PFSK-1 (cell line): ENCODE measurements around the gene PALLD.

ENCODE experiments used
- POLR2AphosphoS5 ChIP-seq: IDR thresholded peaks from 2 replicates; pipeline ENCODE4 v1.6.1; 2012; ENCODE audit warnings: low read depth, mild to moderate bottlenecking, control low read depth, low read length, moderate library complexity
- REST ChIP-seq, 2 experiments: IDR thresholded peaks; 2 replicates each; pipeline versions ENCODE4 v1.6.1 to v1.8.0; 2011 to 2012; ENCODE audit warnings: low read depth in 2 of 2, low read length in 2 of 2, control low read depth in 1 of 2, inconsistent platforms in 1 of 2, mild to moderate bottlenecking in 1 of 2, moderate library complexity in 1 of 2; ENCODE audit not compliant: insufficient read depth in 1 of 2
- SIN3A ChIP-seq: IDR thresholded peaks from 2 replicates; pipeline ENCODE4 v1.6.1; 2012; ENCODE audit warnings: mild to moderate bottlenecking, low read length, moderate library complexity, borderline replicate concordance; ENCODE audit not compliant: insufficient read depth

DNA sequence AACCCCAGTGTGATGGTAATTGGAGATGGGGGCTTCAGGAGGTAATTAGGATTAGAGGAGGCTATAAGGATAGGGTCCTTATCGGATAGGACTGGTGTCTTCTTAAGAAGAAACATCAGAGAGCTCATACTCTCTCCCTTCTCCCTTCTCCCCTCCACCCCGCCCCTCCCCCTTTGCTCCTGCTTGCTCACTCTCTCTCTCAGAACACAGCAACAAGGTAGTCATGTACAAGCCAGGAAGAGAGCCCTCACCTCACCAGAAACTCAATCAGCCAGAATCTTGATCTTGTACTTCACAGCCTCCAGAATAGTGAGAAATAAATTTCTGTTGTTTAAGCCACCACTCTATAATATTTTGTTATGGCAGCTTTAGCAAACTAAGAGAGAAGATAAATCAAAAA, 21.1 kb upstream of the PALLD start:
- TF ChIP-seq SIN3A, result no peak
- no peak for TF ChIP-seq POLR2AphosphoS5
- TF ChIP-seq REST (IDR thresholded peaks at IDR 0.05; ENCODE audit: insufficient read depth in 1 of 2, low read depth in 2 of 2, low read length in 2 of 2), result no peak
